SIG-M5 treated with dmso at 0.1 percent for 504 hours (cell line): ENCODE results near the gene ERP27.

Experiments used
- DNase-seq: peaks from one replicate; lab custom pipeline; 2025; ENCODE audit not compliant: unreplicated experiment; lab: John Stamatoyannopoulos, UW

Gene ERP27

DNA sequence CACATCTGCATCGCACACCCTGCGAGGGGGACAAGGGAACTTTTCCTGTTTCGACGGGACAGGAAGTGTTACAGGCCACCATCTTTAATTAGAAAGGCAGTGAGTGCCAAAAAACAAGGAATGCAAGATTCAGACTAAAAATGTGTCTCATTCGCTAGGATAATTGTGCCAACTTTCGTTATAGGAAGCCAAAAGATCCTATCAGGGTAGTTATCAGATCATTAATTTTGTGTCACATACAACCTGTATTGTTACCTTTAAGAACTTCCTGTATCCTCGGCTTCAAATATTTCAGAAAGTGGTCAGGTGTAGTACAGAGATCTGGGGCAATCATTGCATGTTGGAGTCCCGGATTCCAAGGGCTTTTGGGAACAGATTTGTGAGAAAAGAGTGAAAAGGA, 33.5 kb downstream of the ERP27 start:
- no peak for DNase-seq

DNA sequence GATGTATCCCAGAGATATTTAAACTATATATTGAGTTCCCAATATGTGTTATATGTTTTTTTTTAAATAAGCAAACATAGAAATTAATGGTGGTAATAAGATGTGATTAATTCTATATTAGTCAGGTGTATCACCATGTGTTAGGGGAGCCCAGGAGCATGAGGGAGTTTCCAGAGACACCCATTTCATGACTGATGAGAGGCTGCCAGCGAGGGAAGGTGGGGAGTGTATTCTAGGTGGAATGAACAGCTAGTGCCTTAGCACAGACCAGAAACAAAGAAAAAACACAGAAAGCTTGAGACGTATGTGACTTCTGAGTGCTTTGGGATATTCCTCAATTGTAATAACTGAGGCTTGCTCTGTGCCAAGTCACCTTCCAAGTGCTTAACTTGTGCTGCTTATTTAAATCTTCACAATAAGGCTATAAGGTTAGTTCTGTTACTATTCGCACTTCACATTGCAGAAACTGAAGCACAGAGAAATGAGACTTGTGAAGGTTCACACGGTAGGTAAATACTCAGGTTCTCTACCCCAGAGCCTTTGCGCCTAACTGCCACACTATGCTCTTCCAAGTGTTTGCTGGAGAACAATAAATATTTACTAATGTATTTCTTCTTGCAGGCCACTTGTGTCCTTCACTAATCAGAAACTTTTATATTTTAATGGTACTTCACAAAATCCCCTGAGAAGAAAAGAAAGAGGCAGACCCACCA, 34.8 kb downstream of the ERP27 start:
- DNase-seq = no peak

DNA sequence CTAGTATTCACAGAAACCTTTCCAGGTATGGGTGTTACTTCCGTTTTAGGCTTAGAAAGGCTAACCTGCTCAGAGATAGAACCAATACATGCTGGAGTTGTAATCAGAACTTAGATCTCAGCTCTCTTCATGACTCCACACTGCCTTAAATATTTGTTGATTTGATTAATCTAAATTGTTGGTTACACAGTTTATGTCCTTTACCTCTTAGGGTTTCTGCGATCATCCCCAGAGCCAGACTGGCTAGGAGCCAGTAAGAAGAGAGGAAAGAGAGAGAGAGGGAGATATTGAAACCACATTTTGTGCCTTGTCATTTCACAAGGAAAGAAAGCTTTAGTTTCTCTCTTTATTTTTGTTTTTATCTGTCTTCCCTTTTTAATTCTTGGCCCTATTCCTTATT, 35.9 kb downstream of the ERP27 start:
- no peak for DNase-seq

DNA sequence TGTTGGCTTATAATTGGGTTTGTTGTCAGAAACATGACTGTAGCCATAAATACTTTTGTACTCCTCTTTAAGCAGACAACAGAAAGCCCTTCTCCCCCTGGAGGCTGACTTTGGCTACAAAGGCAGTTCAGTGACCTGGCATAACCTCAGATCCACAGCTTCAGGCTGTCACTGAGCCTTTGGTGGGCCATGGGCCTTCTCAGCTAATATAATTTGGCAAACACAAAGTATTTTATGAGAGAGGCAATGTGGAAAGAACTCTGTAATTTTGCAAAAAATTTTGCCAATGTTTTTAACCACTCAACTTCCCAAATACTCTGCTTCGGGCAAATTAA, 37.1 kb downstream of the ERP27 start:
- no peak for DNase-seq

DNA sequence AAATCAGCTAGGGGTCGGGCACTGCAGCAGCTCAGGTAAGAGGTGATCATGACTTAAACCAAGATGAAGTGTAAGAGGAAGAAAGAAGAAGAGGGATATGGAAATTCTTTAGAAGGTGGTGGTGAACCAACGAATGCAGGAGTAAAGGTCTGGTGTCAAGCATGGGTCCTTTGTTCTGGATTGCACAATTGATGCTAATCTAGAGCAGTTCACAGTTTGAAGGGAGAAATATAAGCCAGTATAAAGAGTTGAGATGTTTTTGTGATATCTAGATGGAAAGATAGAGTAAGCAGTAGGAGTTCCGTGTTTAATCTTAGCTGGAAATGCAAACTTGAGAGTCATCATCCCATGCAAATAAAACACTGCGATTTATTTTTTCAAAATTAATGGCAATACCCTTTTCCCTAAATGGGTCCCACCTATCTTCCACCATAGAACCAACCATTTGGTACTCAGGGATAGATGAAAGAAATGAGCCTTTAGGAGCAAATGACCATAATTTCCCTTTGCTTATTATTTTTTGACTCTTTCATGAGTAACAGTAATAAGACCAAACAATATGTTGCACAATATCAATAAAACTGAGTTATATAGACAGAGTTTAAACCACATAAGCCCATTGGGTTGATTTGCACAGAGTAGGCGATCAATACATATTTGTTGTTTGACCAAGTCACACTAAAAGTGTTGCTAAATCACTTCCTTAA, 37.7 kb downstream of the ERP27 start:
- no peak for DNase-seq

DNA sequence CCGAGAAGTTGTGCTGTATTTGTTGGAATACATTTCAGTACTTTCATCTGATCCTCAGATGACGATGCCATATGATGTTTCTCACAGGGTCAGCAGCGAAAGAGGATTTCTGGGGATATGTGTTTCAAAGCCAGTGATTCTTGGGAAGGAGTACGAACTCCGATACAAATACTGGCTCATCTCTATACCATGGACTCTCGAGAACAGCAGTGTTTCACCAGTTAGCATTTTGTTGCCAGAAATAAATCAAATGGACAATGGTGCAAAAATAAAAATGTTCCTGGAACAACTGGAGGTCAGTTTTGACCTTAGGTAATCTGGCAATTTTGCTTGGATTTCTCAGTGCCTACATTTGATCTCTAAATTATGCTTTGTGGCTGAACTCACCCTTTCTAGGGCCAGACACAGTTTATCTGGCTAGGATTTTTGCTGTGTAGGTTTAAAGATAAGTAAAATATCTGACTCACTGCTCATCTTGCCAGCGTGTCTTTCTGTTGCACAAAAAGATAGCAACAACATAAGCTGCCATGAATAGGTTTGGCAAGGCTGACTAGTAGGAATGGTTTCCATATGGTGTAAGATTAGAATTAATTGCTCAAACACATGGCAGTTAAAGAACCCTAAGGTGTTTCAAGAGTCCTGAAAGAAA, 41.7 kb downstream of the ERP27 start:
- DNase-seq = no peak

DNA sequence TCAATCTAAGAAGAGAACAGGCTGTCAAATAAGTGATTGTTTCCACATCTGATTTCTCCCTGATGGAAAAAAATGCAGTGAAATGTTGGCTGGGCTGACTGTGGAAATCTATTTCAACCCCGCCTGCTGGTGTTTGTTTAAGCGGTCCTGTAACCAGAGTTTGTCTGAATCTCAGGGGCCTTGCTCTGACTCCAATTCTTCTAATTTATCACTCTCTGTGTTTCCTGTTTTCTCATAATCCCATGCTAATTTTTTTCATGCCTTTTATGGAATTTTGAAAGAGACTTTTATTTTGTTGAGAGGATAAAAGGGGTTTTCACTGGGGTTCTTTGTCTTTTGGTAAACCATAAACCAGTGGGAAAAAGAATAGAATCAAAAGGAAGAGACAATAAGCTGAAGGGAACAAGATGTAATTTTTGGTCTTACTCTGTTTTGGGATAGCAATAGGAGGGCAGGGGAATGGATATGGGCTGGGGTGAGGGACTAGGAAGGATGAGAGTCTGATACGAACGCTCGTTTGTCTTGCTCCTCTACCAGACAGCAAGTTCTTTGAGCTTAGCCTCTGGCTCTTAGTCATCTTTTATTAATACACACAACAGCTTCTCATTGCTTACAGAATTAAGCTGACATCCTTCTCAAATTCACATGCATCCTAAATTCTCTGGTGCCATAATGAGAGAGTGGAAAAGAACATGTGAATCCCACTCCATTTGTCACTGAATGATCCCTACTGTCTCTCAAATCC, 44.7 kb downstream of the ERP27 start:
- DNase-seq = no peak

DNA sequence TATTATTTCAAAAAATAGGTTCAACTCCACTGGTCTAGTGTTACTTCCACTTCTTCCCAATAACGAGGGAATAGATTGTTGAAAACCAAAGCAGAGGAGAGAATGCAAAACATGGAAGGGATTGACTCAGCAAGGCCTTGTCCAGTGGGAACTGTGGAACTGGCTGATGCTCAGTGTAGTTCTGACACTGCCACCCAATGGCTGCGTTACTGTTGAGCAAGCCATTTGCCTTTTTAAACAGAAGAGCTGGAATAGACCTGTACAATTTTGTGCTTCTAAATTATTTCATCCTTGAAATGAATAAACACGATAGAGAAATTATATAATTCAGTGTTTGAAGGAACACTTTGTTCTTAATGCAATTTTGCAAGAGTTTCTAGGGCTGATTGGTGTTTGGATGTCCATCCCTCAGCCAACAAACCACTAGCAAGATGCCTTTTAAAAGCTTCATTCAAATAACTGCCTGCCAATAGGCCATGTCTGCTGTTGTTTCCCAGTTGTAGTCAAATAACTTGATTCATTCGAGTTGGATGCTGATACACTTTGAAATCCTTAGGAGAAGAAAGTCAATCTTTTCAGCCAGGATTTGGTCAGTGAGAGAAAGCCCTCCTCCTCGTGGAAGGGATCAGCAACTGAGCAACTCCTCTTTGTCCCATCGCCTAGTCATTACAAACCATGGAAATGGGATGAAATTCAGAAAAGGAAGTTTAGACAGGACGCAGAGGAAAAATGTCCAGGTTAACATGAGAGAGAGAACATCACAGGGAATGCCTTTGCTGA, 45.4 kb downstream of the ERP27 start:
- DNase-seq = no peak

DNA sequence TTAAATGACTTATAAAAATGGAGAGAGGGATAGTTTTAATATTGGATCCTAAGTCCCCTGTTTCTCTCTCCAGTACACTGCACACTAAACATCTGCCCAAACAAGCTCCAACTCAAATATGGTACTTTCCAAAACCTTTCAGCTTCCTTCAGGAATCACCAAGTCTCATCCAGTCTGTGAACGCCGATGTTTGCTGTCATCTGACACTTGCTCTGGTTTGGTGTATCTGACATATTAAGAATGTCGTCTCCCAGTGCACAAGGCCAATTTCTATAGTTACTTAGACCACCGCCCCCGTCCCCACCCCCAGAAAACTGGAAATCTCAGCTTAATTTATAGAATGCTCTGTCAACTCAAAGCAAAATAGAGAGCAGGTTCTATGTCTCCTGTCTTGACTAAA, 47.6 kb downstream of the ERP27 start:
- no peak for DNase-seq

DNA sequence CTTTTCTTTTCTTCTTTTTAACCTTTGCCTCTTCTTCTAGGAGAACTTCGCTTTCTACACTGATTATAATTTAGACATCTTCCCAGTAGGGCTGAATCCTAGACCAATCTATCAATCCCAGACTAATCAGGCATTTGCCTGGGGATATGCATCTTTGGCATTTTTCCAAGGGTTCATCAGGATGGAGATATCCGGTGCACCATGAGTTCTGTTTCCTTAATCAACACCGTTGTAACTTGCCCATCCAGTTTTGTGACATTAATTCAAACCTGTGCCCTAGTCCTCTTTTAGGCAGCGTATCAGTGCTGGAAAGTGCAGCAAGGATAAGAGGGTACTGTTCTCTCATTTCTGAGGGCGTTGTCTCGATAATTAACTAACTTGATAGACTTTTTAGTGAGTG, 52.1 kb downstream of the ERP27 start:
- DNase-seq = no peak

DNA sequence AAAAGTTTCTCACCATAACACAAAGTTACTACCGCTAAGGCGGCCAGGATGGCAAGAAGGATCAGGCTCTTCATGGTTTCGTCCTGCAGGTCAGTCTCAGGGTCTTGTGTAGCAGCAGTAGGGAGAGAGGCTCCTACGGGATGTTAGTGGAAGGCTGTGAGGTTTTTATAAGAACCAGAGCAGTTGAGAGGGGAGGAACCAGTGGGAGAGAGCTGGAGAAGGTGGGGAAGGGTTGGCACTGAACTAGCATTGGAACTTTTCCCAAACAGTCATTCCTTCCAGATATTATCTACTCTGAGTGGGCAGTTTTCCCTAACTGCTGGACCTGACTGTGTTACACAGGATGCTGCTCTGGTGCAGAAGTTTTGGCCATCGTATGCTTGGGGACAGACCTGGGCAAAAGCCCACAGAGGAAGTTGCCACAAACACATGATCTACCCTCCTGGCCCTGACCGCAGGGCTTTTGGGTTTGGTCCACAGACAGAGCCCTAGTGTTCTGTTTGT, 52.6 kb downstream of the ERP27 start, which contains the start of gene MGP:
Gene MGP, minus strand, starts transcription at position 137 of the 504 bp plus-strand sequence. Its CDS starts 63 bp downstream, at position 74.
- DNase-seq = no peak

DNA sequence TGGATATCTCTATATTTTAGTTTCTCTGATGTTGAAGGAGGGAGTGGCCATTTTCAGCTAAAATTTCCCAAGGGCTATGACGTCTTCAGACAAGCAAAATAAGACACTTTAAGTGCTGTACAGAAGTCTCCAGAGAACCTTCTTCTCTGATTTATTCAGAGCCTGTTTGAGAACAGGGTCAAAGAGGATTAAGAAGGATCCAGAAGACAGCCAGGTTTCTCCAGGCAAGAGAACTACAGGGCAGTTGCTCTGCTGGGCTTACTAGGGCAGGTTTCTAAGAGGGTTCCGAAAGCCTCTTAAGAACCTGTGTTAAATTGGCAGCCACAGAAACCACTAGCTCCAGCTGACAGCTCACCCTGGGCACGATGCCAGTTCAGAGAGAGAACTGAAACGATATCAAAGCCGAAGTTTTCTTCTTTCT, 53.9 kb downstream of the ERP27 start:
- peak; percentile 56 for DNase-seq

DNA sequence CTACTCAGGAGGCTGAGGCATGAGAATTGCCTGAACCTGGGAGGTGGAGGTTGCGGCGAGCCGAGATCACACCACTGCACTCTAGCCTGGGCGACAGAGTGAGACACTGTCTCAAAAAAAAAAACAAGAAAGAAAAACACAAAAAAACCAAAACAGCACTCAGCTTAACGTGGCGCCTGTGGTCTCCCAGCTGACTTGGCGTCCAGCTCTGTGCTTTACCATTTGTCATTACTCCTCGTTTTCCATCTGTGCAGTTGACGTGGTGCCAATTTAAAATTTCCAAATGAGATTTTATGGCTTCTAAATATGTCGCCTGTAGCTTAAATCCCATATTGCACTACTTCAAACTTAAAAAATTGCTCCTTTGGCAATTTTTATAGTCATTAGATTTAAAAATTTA, 54.7 kb downstream of the ERP27 start:
- DNase-seq = no peak

DNA sequence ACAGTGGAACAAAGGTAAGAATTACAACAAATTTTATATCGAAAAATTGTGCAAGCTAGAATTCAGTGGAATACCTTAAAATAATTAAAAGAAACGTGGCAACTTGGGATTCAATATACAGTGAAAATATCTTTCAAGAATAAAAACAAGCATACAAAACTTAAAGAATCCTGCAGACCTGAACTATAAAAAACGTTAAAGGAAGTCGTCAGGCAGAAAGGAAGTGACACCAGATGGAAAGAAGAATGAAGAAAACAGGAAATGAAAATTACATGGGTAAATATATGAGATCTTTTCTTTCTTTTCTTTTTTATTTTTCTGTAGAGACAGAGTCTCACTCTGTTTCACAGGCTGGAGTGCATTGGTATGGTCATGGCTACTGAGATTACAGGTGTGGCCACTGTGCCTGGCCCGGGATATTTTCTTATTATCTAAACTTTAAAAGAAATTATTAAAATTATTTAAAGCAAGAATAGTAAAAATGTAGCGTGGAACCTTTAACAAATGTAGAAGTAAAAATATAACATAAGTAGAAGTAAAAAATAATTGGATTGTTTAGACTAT, 57.4 kb downstream of the ERP27 start:
- DNase-seq = no peak

DNA sequence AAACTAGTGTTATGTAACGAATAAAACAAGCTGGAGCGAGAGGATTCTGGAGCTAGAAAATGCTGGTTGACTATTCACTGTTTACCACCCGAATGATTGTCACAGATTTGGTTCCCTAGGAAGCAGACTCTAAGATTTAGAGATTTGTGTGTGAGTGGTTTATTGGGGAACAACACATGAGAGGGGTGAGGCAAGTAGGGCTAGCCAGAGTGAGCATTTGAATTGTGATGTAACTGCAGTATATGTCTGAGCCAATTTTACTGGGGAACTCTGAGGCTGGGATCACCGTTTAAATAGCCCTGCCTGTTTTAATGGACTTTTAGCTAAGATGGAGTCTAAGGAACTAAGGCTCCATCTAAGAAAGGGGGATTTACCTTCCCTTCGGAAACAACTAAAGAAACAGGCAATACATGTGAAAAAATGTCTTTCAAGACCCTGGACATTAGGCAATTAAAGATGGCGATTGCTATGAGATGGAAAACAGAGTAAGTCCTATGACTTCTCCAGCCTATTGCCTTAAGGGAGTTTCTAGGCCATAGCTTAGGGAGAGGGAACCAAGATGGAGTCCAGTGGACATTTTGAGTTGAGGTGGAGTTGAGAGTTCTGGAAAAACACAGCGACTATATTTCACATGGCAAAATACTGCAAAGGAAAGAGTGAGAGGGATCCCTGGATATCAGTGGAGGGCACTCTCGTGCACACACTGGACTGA, 59.0 kb downstream of the ERP27 start:
- no peak for DNase-seq

DNA sequence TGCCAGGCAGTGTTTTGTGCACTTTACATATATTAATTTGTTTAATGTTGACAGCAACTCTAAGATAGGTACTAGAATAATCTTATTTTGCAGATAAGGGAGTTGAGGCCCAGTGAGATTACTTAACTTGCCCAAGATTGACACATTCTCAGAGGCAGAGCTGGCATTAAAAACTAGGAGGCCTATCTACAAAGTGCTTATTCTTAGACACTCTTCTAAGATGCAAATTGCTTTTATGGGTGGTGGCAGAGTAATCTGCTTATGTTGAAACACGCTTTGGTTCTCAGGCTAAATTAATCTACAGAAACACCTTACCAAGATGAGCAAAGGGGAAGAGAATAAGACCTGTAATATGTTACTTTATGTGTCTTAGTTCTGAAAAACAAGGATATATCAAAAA, 59.8 kb downstream of the ERP27 start:
- no peak for DNase-seq

DNA sequence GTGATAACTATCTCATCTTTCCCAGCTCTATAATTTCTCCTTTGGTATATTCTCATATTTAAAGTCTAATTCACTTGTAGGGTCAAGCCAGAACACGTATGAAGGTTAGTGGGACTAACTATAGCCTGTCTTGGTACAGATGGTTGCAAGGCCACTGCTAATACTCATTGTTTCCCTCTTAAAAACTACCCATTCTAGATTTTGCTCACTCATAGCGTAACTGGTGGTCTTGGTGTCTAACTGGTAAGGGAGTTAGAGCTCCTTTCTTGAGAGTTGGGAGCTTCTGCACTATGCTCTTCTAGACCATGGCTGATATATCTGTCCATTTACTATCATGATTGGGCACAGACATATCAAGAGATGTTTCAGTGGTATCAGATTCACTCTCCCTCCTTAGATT, 61.5 kb downstream of the ERP27 start:
- no peak for DNase-seq

DNA sequence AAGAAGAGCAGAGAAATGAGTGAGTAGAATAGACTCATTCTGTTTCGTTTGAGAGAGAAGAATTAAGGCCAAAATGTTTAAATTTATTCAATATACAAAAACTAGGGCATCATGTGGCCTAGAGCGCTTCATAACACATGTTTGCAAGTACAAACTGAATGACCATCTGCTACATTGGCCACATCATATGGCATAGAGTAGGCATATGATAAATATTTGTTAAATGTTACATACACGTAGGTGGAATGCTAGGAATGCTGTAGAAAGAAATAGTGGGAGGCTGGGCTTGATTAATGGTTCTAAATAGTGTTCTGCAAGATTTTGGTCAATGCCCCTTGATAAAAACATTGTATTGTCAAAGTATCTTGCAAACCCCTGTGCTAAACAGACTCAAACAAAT, 63.5 kb downstream of the ERP27 start:
- DNase-seq = no peak

DNA sequence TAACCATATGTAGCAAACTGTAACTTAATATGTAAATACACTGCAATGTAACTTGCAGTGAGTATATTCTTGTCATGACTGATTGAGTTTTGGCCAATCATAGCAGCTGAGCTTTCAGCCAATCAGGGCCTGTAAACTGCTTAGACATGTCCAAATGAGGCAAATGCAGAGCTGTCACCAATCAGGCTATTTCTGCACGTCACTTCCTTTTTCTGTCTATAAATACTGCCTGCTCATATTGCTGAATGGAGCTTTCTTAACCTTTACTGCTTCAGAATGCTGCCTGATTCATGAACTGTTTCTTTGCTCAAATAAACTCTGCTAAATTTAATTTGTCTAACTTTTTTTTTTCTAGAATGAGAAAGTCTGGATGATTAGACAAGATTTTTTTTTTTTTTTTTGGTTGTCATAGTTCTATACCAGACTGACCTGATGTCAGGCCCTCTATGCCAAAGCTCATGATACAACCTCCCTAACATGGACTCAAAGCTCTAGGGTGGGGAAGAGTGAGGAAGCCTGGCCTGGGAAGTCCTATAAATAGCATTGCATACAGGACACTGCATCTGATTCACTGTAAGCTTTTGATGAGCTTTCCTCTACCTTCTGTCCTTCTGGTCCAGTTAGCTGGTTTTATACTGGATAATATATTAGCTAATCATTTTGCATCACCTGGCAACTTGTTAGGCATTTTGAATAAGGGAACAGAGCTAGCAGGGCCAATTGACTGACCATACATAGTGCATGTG, 64.7 kb downstream of the ERP27 start:
- peak; percentile 59 for DNase-seq
